WERI-Rb-1 (cell line): ENCODE measurements around the gene NGFR.
A peak's percentile ranks its signal among the peaks of the same experiment; 100 is the strongest.

Source experiments
- DNase-seq: peaks from one replicate; pipeline ENCODE4 v3.0.0-alpha.2; 2020
- H3K27ac ChIP-seq: fragments of 250-450 bp; sonication (Bioruptor Pico); 2 replicates; pipeline ENCODE4 v1.5.1; 2020; ENCODE audit warnings: mild to moderate bottlenecking, moderate library complexity
- H3K27me3 ChIP-seq: fragments of 250-450 bp; sonication (Bioruptor Pico); 2 replicates; pipeline ENCODE4 v1.5.1; 2021; ENCODE audit warnings: mild to moderate bottlenecking, low read depth, moderate library complexity; ENCODE audit not compliant: insufficient read depth, severe bottlenecking
- H3K36me3 ChIP-seq: fragments of 250-450 bp; sonication (Bioruptor Pico); 2 replicates; pipeline ENCODE4 v1.5.1; 2020; ENCODE audit warnings: mild to moderate bottlenecking, moderate library complexity
- H3K4me3 ChIP-seq: 2 replicates; pipeline ENCODE4 v1.5.1; 2011; ENCODE audit warnings: low read depth, mild to moderate bottlenecking, control low read depth, low read length
- H3K9me3 ChIP-seq: fragments of 250-450 bp; sonication (Bioruptor Pico); 2 replicates; pipeline ENCODE4 v1.5.1; 2021; ENCODE audit warnings: mild to moderate bottlenecking, moderate library complexity; ENCODE audit not compliant: severe bottlenecking
- TF ChIP-seq, protein P1 (sequence below): IDR thresholded peaks from 2 replicates; pipeline ENCODE4 v1.5.1; 2011; ENCODE audit warnings: low read depth, mild to moderate bottlenecking, control low read depth, inconsistent platforms, low read length

Gene NGFR

GRCh38 chr17:49508061-49508865 lies 13.2 kb downstream of the NGFR start:
- no peak overlapping the region for H3K27ac ChIP-seq
- TF ChIP-seq, protein P1, sequence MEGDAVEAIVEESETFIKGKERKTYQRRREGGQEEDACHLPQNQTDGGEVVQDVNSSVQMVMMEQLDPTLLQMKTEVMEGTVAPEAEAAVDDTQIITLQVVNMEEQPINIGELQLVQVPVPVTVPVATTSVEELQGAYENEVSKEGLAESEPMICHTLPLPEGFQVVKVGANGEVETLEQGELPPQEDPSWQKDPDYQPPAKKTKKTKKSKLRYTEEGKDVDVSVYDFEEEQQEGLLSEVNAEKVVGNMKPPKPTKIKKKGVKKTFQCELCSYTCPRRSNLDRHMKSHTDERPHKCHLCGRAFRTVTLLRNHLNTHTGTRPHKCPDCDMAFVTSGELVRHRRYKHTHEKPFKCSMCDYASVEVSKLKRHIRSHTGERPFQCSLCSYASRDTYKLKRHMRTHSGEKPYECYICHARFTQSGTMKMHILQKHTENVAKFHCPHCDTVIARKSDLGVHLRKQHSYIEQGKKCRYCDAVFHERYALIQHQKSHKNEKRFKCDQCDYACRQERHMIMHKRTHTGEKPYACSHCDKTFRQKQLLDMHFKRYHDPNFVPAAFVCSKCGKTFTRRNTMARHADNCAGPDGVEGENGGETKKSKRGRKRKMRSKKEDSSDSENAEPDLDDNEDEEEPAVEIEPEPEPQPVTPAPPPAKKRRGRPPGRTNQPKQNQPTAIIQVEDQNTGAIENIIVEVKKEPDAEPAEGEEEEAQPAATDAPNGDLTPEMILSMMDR: no peak
- H3K4me3 ChIP-seq: no peak overlapping the region
- no peaks in the 10 kb centered on the region; the same call in 1 of the 2 replicates for H3K36me3 ChIP-seq
- H3K9me3 ChIP-seq: no peaks in the 10 kb centered on the region
- no peak for DNase-seq
- H3K27me3 ChIP-seq: no peaks in the 10 kb centered on the region

DNA sequence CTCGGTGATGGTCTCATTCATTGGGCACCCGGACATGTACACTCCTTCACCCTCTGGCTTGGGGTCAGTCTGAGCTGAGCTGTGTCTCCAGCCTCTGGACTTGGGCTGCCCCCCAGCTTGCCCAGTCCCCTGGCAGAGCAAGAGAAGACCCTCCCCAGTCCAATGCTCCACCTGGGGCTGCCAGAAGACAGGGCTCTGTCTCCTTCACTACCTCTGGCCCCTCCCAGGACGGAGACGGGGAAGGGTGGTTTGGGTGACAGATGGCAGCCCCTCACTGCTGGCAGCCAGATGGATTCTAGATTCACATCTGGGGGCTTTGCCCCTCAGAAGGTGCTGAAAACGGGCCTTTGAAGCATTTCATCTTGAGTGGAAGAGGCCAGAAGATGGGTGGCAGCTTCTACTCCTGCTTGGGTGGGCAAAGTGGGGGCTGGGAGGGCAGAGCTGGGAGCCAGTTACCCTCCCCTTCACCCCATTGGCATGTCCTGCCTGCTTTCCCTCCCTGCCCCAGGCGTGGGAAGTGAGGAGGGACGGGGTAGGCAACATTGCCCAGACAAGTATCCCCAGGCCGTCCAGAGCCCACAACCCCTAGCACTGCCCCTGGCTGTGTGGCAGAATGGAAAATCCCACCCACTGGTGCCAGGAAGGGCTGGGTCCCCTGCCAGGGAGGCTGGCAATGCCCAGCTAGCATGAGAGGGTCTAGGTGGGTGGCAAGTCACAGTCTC lies 13.9 kb downstream of the NGFR start:
- Histone ChIP-seq H3K27me3 (no peaks in the 10 kb centered on the region), H3K36me3 (no peaks in the 10 kb centered on the region; the same call in 1 of the 2 replicates), H3K4me3 (no peak overlapping the region), H3K9me3 (no peaks in the 10 kb centered on the region), H3K27ac (peak overlapping the region; percentile 50)
- TF ChIP-seq, protein P1: no peak
- no peak for DNase-seq

- TF ChIP-seq, protein P1: no peak
- no peak for DNase-seq
- Histone ChIP-seq H3K27me3 (no peaks in the 10 kb centered on the region), H3K27ac (peak overlapping the region; percentile 50), H3K36me3 (no peaks in the 10 kb centered on the region; the same call in 1 of the 2 replicates), H3K4me3 (no peak overlapping the region), H3K9me3 (no peaks in the 10 kb centered on the region)
These were observed 14.5 kb downstream of the NGFR start for GRCh38 chr17:49509588-49509917.

- no peak for DNase-seq
- no peaks in the 10 kb centered on the region for H3K9me3 ChIP-seq
- TF ChIP-seq, protein P1: no peak
- H3K4me3 ChIP-seq: no peak overlapping the region
- H3K36me3 ChIP-seq: no peaks in the 10 kb centered on the region; the same call in 1 of the 2 replicates
- H3K27ac ChIP-seq: peak overlapping the region; percentile 50
- H3K27me3 ChIP-seq: no peaks in the 10 kb centered on the region
These were observed 15.1 kb downstream of the NGFR start for GRCh38 chr17:49510059-49510719.

DNA sequence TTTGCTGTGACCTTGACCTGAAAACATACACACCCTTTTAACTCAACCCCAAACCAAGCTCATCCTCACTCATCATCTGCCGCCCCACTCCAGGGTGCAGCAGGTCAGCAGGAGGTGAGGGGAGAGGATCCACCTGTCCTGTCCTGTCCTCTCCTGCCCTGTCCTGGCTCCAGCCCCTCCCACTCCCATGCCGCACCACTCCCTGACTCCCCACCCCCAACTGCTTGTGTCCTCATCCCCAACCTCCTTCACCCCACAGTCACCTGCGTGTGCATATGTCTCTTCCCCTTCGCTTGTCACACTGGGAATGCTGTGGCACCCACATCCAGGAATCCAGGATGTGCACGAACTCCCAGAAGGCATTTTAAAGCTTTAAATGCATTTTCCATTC lies 15.6 kb downstream of the NGFR start:
- TF ChIP-seq, protein P1: no peak
- no peaks in the 10 kb centered on the region for H3K27me3 ChIP-seq
- H3K4me3 ChIP-seq: no peak overlapping the region
- no peak overlapping the region for H3K27ac ChIP-seq
- H3K9me3 ChIP-seq: no peaks in the 10 kb centered on the region
- H3K36me3 ChIP-seq: no peaks in the 10 kb centered on the region; the same call in 1 of the 2 replicates
- peak; percentile 52 for DNase-seq
